Measurements from ENCODE around the gene SEMA6A. TPM values are rescaled to one million over a fixed set of nuclear protein-coding genes. Genes with fewer than 3 reads are reported as not detected.

Gene SEMA6A
- total RNA-seq, 1 experiment from 2014 or later: 18.3 TPM

DNA sequence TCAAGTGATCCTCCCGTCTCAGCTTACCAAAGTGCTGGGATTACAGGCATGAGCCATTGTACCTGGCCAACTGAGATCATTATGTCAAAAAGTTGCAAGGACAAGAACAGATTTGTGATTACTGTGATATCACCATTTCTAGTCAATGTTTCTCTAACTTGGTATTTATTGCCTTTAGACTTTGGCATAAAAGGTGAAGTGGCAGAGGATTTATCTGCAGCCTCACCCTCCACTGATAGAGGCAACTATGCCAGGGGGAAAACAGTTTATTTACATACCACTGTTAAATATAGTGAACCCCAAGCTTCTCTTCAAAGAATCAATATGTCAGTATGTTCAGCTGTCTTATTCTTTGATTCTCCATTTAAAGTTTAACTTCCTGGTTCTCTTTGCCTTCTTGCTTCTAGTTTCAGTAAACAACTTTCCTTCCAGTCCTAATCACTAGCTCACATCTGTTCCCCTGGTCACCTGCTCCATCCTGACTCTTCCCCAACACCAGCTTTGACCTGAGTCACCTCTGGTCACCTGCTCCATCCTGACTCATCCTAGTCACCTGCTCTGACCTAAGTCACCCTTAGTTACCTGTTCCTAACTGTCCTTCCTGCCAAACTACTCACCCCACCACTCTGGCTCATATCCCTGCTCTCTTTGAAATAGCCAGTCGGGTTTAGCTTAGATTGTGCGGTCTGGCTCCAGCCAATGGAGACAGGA is 29.9 kb downstream of the SEMA6A start:
- Histone ChIP-seq H3K4me1 (peaks cover 46% of the 10 kb centered on the region), H3K27me3 (replicated peaks; ENCODE audit: control insufficient read depth, insufficient read depth, low read length) (no peaks in the 10 kb centered on the region), H3K36me3 (ENCODE audit: control insufficient read depth, insufficient read depth, low read length) (no peaks in the 10 kb centered on the region), H3K4me3 (ENCODE audit: low read depth, low read length) (no peak overlapping the region), H3K9me3 (peaks cover 27% of the 10 kb centered on the region)
- Mint-ChIP-seq H3K27me3 (ENCODE audit: insufficient read depth, unreplicated experiment) (no peaks in the 10 kb centered on the region), H3K9me3 (ENCODE audit: unreplicated experiment) (peaks cover 21% of the 10 kb centered on the region), H3K36me3 (ENCODE audit: insufficient read depth, unreplicated experiment) (peaks cover 33% of the 10 kb centered on the region), H3K4me3 (ENCODE audit: unreplicated experiment) (peak overlapping the region; percentile 15), H3K27ac (ENCODE audit: unreplicated experiment) (peak overlapping the region; percentile 38), H3K4me1 (ENCODE audit: low read depth, unreplicated experiment) (peaks cover 33% of the 10 kb centered on the region)
- peak; percentile 83 to 94 for DNase-seq
- intact Hi-C loops (cut with micrococcal nuclease; ENCODE audit: unreplicated experiment): loop anchor here (1.0 to 2.0 kb wide), 2 partner anchors 11 to 72 kb away; no protein-coding TSS in a partner anchor
- BruUV-seq (replicated peaks): no TSS peak
- CTCF ChIA-PET: interaction anchor here (0.9 kb wide), 1 partner anchor 12 kb away, joined by 4 read pairs; no protein-coding TSS in a partner anchor
- TF ChIP-seq, protein P1, sequence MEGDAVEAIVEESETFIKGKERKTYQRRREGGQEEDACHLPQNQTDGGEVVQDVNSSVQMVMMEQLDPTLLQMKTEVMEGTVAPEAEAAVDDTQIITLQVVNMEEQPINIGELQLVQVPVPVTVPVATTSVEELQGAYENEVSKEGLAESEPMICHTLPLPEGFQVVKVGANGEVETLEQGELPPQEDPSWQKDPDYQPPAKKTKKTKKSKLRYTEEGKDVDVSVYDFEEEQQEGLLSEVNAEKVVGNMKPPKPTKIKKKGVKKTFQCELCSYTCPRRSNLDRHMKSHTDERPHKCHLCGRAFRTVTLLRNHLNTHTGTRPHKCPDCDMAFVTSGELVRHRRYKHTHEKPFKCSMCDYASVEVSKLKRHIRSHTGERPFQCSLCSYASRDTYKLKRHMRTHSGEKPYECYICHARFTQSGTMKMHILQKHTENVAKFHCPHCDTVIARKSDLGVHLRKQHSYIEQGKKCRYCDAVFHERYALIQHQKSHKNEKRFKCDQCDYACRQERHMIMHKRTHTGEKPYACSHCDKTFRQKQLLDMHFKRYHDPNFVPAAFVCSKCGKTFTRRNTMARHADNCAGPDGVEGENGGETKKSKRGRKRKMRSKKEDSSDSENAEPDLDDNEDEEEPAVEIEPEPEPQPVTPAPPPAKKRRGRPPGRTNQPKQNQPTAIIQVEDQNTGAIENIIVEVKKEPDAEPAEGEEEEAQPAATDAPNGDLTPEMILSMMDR (IDR thresholded peaks at IDR 0.05; ENCODE audit: insufficient read depth in 1 of 2, low read depth in 1 of 2, low read length in 1 of 2, severe bottlenecking in 1 of 2, unreplicated experiment in 1 of 2): no peak
- POLR2A ChIA-PET: interaction anchor here (0.5 kb wide), 1 partner anchor 191 kb away, joined by 3 read pairs; no protein-coding TSS in a partner anchor

DNA sequence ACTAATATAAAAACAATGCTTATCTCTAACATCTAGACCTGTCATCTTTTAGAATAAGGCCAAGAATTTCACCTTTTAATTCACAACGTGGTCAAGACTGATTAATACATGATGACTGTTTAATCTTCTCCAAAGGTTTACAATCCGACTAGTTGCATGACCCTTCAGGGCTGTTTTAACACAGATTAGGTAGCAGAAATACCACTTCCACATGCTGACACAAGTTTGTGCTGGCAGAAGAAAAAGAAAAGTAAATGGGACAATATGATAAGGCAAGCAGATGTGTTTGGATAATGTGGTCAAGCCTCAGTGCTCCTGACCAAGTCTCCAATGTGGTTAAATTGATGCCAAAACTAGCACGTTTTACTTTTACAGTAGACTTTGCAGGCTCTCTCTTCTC is 31.1 kb downstream of the SEMA6A start:
- Mint-ChIP-seq H3K36me3 (ENCODE audit: insufficient read depth, unreplicated experiment) (peaks cover 33% of the 10 kb centered on the region), H3K4me1 (ENCODE audit: low read depth, unreplicated experiment) (peaks cover 33% of the 10 kb centered on the region), H3K9me3 (ENCODE audit: unreplicated experiment) (peaks cover 21% of the 10 kb centered on the region), H3K4me3 (ENCODE audit: unreplicated experiment) (no peak overlapping the region), H3K27me3 (ENCODE audit: insufficient read depth, unreplicated experiment) (no peaks in the 10 kb centered on the region), H3K27ac (ENCODE audit: unreplicated experiment) (no peak overlapping the region)
- peaks cover 46% of the 10 kb centered on the region for H3K4me1 ChIP-seq
- no peaks in the 10 kb centered on the region for H3K36me3 ChIP-seq (ENCODE audit: control insufficient read depth, insufficient read depth, low read length)
- intact Hi-C loops (cut with micrococcal nuclease; ENCODE audit: unreplicated experiment): no loop called here
- H3K9me3 ChIP-seq: peaks cover 27% of the 10 kb centered on the region
- CTCF ChIA-PET: no interaction called here
- TF ChIP-seq, protein P1 (IDR thresholded peaks at IDR 0.05; ENCODE audit: insufficient read depth in 1 of 2, low read depth in 1 of 2, low read length in 1 of 2, severe bottlenecking in 1 of 2, unreplicated experiment in 1 of 2): no peak
- BruUV-seq (replicated peaks): no TSS peak
- H3K4me3 ChIP-seq (ENCODE audit: low read depth, low read length): no peak overlapping the region
- no peaks in the 10 kb centered on the region for H3K27me3 ChIP-seq (replicated peaks; ENCODE audit: control insufficient read depth, insufficient read depth, low read length)
- no peak for DNase-seq
- POLR2A ChIA-PET: interaction anchor here (0.6 kb wide), 1 partner anchor 32 kb away, joined by 3 read pairs; no protein-coding TSS in a partner anchor

DNA sequence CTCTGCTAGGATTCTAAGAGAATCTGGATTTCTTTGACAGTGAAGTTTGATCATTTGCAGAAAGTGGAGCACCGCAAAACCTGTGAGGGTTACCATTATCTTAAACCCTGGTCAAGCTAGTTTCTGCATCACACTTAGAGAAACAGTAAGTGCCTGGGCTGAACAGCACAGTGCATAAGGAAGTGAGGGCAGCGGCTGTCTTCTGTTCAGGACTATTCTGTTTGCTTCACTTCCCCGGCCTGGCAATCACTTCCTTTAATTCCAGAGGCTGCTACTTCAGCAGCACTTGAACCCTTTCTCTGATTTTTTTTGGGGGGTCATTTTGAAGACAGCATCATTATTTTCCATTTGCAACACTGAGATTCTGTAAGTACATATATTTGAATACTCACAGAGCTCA is 32.0 kb downstream of the SEMA6A start:
- Mint-ChIP-seq H3K4me1 (ENCODE audit: low read depth, unreplicated experiment) (peaks cover 33% of the 10 kb centered on the region), H3K27ac (ENCODE audit: unreplicated experiment) (peak overlapping the region; percentile 13), H3K27me3 (ENCODE audit: insufficient read depth, unreplicated experiment) (no peaks in the 10 kb centered on the region), H3K36me3 (ENCODE audit: insufficient read depth, unreplicated experiment) (peaks cover 27% of the 10 kb centered on the region), H3K4me3 (ENCODE audit: unreplicated experiment) (no peak overlapping the region), H3K9me3 (ENCODE audit: unreplicated experiment) (peaks cover 21% of the 10 kb centered on the region)
- no peak overlapping the region for H3K4me3 ChIP-seq (ENCODE audit: low read depth, low read length)
- CTCF ChIA-PET: no interaction called here
- intact Hi-C loops (cut with micrococcal nuclease; ENCODE audit: unreplicated experiment): no loop called here
- H3K9me3 ChIP-seq: peaks cover 27% of the 10 kb centered on the region
- H3K27me3 ChIP-seq (replicated peaks; ENCODE audit: control insufficient read depth, insufficient read depth, low read length): no peaks in the 10 kb centered on the region
- no peak for DNase-seq
- POLR2A ChIA-PET: interaction anchor here (0.6 kb wide), 1 partner anchor 31 kb away, joined by 3 read pairs; no protein-coding TSS in a partner anchor
- H3K36me3 ChIP-seq (ENCODE audit: control insufficient read depth, insufficient read depth, low read length): no peaks in the 10 kb centered on the region
- BruUV-seq (replicated peaks): no TSS peak
- TF ChIP-seq, protein P1 (IDR thresholded peaks at IDR 0.05; ENCODE audit: insufficient read depth in 1 of 2, low read depth in 1 of 2, low read length in 1 of 2, severe bottlenecking in 1 of 2, unreplicated experiment in 1 of 2): no peak
- H3K4me1 ChIP-seq: peaks cover 42% of the 10 kb centered on the region
